Measurements from ENCODE around the gene PLD3.
"Not testable (repeated sequence)": the region's sequence is repeated elsewhere in the genome, so short reads cannot be mapped to it uniquely, and the experiment has no call there.

Gene PLD3

GRCh38 chr19:40348125-40348913 lies at the start of gene PLD3, which contains the start of gene C19orf47:
TSS of gene PLD3 (plus strand) at chr19:40348695. CDS start at chr19:40366484, 17,789 bp downstream.
TSS of gene C19orf47 (minus strand) at chr19:40348397. CDS start at chr19:40341857, 6,540 bp downstream.
- peak; percentile 100 for DNase-seq

GRCh38 chr19:40300668-40301067 lies 47.8 kb upstream of the PLD3 start:
- no peak for DNase-seq

- no peak for DNase-seq
These were observed 46.1 kb upstream of the PLD3 start for GRCh38 chr19:40302224-40303011.

GRCh38 chr19:40303765-40304164 lies 44.7 kb upstream of the PLD3 start:
- no peak for DNase-seq

GRCh38 chr19:40304306-40304705 lies 44.2 kb upstream of the PLD3 start:
- DNase-seq = no peak

GRCh38 chr19:40305403-40305802 lies 43.1 kb upstream of the PLD3 start:
- DNase-seq = peak; percentile 81

GRCh38 chr19:40309666-40310065 lies 38.8 kb upstream of the PLD3 start:
- DNase-seq = no peak

- no peak for DNase-seq
These were observed 36.0 kb upstream of the PLD3 start for GRCh38 chr19:40312533-40312932.

- DNase-seq = no peak
These were observed 35.1 kb upstream of the PLD3 start for GRCh38 chr19:40313229-40313983.

- no peak for DNase-seq
These were observed 33.8 kb upstream of the PLD3 start for GRCh38 chr19:40314656-40315055.

GRCh38 chr19:40315812-40316470 lies 32.6 kb upstream of the PLD3 start:
- no peak for DNase-seq

- no peak for DNase-seq
These were observed 31.2 kb upstream of the PLD3 start for GRCh38 chr19:40317338-40317737.

GRCh38 chr19:40320558-40320935 lies 27.9 kb upstream of the PLD3 start:
- DNase-seq = no peak

GRCh38 chr19:40321076-40321475 lies 27.4 kb upstream of the PLD3 start:
- no peak for DNase-seq

GRCh38 chr19:40321566-40322270 lies 26.8 kb upstream of the PLD3 start:
- no peak for DNase-seq

GRCh38 chr19:40322271-40322610 lies 26.3 kb upstream of the PLD3 start:
- DNase-seq = no peak

GRCh38 chr19:40322951-40323615 lies 25.4 kb upstream of the PLD3 start:
- no peak for DNase-seq

GRCh38 chr19:40323705-40324104 lies 24.8 kb upstream of the PLD3 start:
- no peak for DNase-seq

- DNase-seq = no peak
These were observed 22.3 kb upstream of the PLD3 start for GRCh38 chr19:40326201-40326600.

GRCh38 chr19:40331052-40331451 lies 17.4 kb upstream of the PLD3 start:
- DNase-seq = no peak

- no peak for DNase-seq
These were observed 15.8 kb upstream of the PLD3 start for GRCh38 chr19:40332669-40333068.

- not testable (repeated sequence) for DNase-seq
These were observed 15.4 kb upstream of the PLD3 start for GRCh38 chr19:40333083-40333482.

Measured in activated CD4-positive, alpha-beta T cell treated with anti-CD3 and anti-CD28 coated beads, Interleukin-10, Interleukin-2, amounts not matched to agents 100 ng/mL and 50 ng/mL, durations not matched to agents 16 hours and 8 hours (primary cell).